Adipose tissue (tissue), 3 donors: Measurements from ENCODE around the gene C6orf132. TPM values are rescaled to one million over a fixed set of nuclear protein-coding genes. Genes with fewer than 3 reads are reported as not detected.

Source experiments
- H3K27ac ChIP-seq: one replicate; pipeline ENCODE4 v1.5.1; 2013; ENCODE audit warnings: low read depth, low read length
- WGBS, 3 donors: extraction: QIAGEN DNeasy Blood & Tissue Kit; methylation state at CpG; one replicate each; pipeline ENCODE4 v1.1.7; 2013; 5-methylcytosine and 5-hydroxymethylcytosine counted together
- polyA plus RNA-seq, 3 donors: library from polyadenylated mRNA; stranded (reverse); fragments of 200-250 nt; gene quantifications; one replicate each; pipeline ENCODE4 v1.2.3, GENCODE V29; 2013
- donor health status: healthy with polysubstance abuse.
- donor health status: Bipolar disorder and iron deficiency.
- donor health status: healthy.

The C6orf132 gene
- polyA plus RNA-seq, 3 donors, result 5.8 to 11.2 (median 6.2) TPM

DNA sequence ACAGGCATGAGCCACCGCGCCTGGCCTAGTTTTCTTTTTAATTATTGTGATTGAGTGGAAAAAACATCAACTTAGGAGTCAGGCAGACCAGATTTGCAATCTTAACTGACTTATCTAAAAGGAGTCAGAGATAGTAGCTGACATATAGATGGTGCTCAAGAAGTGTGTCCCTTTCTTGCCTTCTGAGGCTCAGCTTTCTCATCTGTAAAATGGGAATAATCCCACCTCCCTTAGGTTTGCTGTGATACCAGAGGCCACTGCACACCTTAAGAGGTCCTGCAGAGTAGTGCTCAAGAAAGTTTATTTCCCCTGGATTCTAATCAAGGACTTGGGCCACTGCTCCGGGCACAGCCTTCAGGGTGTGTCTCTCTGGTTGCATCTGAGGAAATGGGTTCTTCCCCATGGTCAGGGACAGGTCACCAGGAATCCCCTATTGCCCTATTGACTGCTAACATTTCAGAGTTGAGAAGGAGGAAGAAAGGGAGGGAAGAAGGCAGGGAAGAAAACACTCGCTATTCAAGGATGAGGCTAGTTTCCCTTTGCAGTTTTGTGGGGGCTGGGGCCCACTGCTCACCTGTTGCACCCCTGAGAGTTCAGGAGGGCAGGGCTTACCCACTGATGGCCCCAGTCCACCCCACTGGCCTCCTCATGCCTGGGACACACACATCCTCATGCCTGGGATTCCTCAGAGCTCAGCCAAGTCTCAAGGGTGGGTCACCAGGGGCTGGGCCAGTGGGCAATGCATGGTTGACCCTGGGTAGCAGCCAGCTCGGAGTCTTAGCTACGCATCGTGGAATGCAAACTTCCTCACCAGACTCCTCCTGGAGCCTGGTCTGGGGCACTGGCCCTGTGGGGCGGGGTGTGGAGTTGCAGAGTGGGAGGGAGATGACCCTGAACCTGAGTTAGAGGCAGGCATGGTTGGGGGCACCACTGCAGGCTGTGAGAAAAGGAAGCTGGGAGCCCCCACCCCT, 21.2 kb downstream of the C6orf132 start:
- no peak overlapping the region for H3K27ac ChIP-seq
- WGBS, 3 donors, result 75 to 82% (median 76%) methylated on average over 8 of the region's 8 CpGs

- no peak overlapping the region for H3K27ac ChIP-seq
- WGBS, 3 donors, result 29 to 57% (median 39%) methylated on average over 10 of the region's 10 CpGs
These were observed 24.0 kb downstream of the C6orf132 start for GRCh38 chr6:42118162-42119001.

DNA sequence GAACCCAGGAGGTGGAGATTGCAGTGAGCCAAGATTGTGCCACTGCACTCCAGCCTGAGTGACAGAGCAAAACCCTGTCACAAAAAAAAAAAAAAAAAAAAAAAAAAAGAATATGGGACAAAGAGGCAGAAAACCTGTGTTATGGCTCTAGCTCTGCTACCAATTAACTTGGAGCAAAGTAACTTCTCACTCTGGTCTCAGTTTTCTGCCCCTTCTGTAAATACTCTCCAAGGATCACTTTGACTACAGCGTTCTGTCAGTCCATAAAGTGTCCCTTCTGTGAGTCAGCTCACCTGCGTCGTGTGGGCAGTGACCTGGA, 24.6 kb downstream of the C6orf132 start:
- no peak overlapping the region for H3K27ac ChIP-seq
- 62 to 85% (median 76%) methylated on average over 3 of the region's 3 CpGs for WGBS, 3 donors

DNA sequence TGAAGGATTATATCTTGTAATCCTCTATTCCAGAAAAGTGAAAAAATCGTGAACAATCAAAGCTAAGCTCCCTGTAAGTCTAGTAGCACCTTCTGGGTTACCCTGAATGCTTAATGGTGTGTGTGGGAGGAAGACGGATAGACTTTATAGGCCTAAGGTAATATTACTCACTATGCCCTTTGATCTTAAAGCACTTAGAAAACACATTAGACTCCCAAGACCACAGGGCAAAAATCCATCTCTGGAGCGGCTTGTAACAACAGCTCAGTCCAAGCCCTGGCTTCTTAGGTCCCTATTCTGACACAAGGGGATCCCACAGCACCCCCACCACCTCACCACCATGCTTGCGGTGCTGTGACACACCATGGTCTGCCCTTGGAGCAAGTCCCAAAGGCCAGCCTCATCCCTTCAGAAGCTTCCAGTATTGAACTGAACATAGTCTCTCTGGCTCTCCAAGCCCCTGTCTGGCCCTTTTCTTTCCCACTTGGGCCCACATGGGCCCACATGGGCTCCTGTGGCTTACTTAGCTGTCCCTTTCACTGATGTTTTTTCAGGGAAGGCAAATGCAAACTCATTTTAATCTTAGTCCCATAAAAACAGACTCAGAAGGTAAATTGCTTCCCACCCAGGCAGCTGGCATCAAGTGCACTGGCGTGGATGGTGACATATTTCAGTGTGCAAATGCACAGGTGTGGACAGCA, 28.3 kb downstream of the C6orf132 start:
- WGBS, 3 donors, result 69 to 79% (median 76%) methylated on average over 5 of the region's 5 CpGs
- H3K27ac ChIP-seq, result no peak overlapping the region

DNA sequence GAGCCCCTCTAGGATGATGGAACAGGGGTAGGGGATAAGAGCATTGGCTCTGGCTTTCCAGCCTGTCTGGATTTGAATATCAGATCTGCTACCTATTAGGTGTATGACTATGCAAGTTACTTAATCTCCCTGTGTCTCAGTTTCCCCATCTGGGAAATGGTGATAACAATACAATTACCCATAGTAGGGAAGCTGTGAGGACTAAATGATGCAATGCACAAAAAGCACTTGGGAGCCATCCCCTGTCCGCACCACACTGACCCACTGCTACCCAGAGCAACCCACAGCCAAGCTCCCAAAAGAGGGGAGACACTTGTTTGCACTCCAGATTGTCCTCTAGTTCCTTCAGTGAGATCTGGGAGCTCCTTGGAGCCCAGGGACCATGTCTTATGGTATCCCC, 30.1 kb downstream of the C6orf132 start:
- WGBS, 3 donors, result 89 to 100% (median 100%) methylated on average over 1 of the region's 1 CpG
- H3K27ac ChIP-seq, result no peak overlapping the region

- 75 to 84% (median 77%) methylated on average over 3 of the region's 3 CpGs for WGBS, 3 donors
- H3K27ac ChIP-seq, result no peak overlapping the region
These were observed 31.7 kb downstream of the C6orf132 start for GRCh38 chr6:42110683-42111082.

DNA sequence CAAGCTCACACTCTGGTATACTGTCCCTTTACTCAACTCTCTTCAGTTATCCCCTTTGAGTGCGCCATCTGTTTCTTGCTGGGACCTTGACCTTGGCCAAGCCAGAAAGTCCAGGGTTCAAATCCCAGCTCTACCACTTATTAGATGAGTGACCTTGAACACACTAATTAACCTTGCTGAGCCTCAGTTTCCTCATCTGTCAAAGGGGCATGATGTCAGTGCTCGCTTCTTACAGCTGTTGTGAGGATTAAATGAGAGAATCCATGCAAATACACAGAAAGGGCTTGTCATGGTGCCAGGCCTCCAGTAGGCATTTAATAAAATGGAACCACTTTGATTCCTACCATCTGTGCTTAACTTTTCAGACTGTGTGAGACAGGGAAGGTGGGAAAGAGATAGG, 34.3 kb downstream of the C6orf132 start:
- WGBS, 3 donors, result 86 to 96% (median 96%) methylated on average over 2 of the region's 2 CpGs

DNA sequence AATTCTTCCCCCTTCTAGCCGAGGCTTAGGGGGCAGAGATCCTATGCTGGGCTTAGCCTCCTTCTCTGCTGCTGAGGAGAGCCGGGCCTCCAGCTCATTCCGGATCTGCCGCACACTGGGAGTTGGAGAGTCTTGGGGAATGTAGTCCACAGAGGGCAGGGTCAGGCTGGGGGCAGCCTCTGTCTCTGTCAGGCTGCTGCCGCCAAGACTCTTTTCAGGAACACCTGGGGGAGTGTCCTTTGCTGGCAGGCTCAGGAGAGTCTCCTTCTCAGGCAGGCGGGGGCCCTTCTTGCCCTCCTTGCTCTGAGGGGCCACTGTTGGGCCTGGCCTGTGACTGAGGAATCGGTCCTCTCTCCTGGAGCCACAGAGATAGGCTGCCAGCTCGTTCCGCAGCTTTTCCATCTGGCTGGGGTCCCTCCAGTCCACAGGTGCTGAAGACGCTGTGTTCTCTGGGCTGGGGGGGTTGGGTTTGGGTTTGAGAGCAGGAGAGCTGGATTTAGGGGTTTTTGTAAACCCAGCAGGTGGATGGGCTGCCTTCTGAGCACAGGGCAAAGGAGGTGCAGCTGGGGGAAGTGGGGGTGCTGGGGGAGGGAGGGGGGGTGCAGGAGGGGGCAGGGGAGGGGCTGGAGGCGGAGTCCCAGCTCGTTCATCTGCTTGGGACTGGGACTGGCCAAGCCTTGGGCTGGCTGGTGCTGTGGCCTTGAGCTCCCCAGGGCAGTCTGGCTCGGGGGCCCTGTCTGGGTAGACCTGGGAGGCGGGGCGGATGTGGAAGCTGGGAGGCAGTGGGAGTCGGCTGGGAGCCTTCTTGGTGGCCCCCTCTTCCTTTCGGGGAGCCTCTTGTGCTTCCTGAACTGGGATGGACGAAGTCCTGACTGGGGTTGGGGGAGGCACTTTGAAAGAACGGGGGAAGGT, 36.1 kb downstream of the C6orf132 start:
- WGBS, 3 donors, result 44 to 79% (median 75%) methylated on average over 18 to 19 of the region's 19 CpGs
- H3K27ac ChIP-seq, result no peak overlapping the region

More for the DNA sequence above, 34.3 kb downstream of the C6orf132 start:
- no peak overlapping the region for H3K27ac ChIP-seq

DNA sequence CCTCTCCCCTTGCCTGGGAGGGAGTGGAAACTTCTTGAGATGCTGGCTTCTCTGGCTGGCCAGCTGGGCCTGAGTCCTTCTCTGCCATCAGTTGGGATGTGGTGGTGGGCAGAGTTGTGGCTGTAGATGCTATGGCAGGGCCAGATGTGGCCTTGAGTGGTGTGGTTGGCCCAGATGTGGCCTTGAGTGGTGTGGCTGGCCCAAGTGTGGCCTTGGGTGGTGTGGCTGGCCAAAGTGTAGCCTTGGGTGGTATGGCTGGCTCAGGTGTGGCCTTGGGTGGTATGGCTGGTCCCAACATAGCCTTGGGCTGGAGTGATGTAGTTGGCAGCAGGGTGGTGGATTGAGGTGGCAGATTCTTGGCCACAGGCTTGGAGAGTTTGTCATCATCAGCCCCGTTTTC, 36.7 kb downstream of the C6orf132 start:
- no peak overlapping the region for H3K27ac ChIP-seq
- 60 to 92% (median 76%) methylated on average over 1 of the region's 1 CpG for WGBS, 3 donors

GRCh38 chr6:42105156-42105648, 37.2 kb downstream of the C6orf132 start:
- 77 to 93% (median 80%) methylated on average over 14 to 17 of the region's 17 CpGs for WGBS, 3 donors
- no peak overlapping the region for H3K27ac ChIP-seq

DNA sequence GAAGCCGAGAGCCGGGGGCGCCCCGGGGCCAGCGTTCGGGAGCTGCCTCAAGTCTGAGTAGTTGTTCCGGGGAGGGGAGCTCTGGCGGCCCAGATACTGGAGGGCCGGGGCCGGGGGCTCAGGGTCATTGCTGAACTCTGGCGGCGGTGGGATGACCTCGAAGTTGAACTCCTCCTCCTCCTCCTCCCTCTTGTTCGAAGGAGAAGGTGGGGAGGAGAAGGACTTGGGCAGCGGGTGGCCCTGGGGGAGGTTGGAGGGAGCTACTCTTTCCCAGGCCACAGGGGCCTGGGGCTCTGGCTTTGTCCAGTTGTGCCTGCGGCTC, 37.7 kb downstream of the C6orf132 start:
- H3K27ac ChIP-seq, result no peak overlapping the region
- WGBS, 3 donors, result 19 to 51% (median 23%) methylated on average over 12 to 16 of the region's 16 CpGs

DNA sequence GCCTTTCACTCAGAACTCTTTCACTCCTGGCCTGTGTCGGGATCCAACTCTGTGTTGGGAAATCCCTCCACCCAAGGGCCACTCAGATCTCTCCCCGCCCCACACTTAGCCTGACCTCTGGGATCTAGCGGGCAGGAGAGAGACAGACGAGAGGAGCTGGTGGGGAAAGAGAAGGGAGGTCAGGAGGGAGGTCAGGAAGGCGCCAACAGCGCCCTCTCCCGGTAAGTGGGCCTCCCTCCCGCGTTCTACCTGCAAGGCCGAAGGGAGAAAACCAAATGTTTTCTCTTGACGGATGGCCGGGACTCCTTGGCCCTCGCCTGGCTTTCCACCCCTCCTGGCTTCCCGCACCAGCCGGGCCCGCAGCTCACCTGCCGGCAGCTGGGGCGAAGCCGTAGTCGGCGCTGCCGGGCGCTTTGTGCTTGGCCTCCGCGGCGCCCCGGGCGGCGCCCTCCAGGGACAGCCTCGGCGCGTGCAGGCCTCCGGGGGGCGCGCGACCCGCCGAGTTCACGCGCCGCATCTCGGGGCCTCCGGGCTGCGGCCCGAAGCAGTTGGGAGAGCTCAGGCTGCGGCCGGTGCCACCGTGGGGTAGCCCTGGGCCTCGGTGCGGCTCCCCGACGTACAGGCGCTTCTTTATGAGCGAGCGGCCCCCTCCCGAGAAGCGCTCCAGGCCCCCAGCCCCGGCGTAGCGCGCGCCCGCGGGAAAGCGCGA, 38.2 kb downstream of the C6orf132 start:
- H3K27ac ChIP-seq, result no peak overlapping the region
- 9 to 44% (median 12%) methylated on average over 55 to 66 of the region's 66 CpGs for WGBS, 3 donors

- 82 to 90% (median 89%) methylated on average over 12 of the region's 12 CpGs for WGBS, 3 donors
- no peak overlapping the region for H3K27ac ChIP-seq
These were observed 38.7 kb downstream of the C6orf132 start for GRCh38 chr6:42103753-42104094.

- WGBS, 3 donors, result 83 to 91% (median 89%) methylated on average over 7 of the region's 7 CpGs
- no peak overlapping the region for H3K27ac ChIP-seq
These were observed 39.2 kb downstream of the C6orf132 start for GRCh38 chr6:42103216-42103615.

- 79 to 85% (median 82%) methylated on average over 8 of the region's 8 CpGs for WGBS, 3 donors
- H3K27ac ChIP-seq, result no peak overlapping the region
These were observed 41.2 kb downstream of the C6orf132 start for GRCh38 chr6:42101186-42101657.

- 61 to 65% (median 62%) methylated on average over 14 of the region's 14 CpGs for WGBS, 3 donors
- H3K27ac ChIP-seq, result peak overlapping the region; percentile 53
These were observed 42.2 kb downstream of the C6orf132 start for GRCh38 chr6:42100029-42100901.
